ENCODE results near the gene PCDHB13.

- TF ChIP-seq RFXAP (CRISPR knock-in tag; IDR thresholded peaks at IDR 0.05; ENCODE audit: borderline replicate concordance) (no peak), MYC (CRISPR knock-in tag; IDR thresholded peaks at IDR 0.05; ENCODE audit: borderline replicate concordance) (no peak), ZBTB21 (CRISPR knock-in tag; IDR thresholded peaks at IDR 0.05) (no peak), HCFC1 (IDR thresholded peaks at IDR 0.05; ENCODE audit: low read depth, low read length) (no peak), POLR2A (IDR thresholded peaks at IDR 0.05; ENCODE audit: insufficient read depth in 1 of 2, low read depth in 2 of 2, low read length in 2 of 2) (no peak), GABPB1 (CRISPR knock-in tag; IDR thresholded peaks at IDR 0.05) (no peak)
Observed at GRCh38 chr5:141199359-141200235, 14.1 kb upstream of the PCDHB13 start, which contains the start of gene PCDHB11.

Measured in HepG2 (cell line).